ENCODE measurements around the gene SPIB.

GRCh38 chr19:50423279-50424113 lies 4.8 kb downstream of the SPIB start:
- TF ChIP-seq CTCF (IDR thresholded peaks at IDR 0.05) (no peak), POLR2A (IDR thresholded peaks at IDR 0.05) (no peak)

Data from heart left ventricle (tissue), 13 donors.